ENCODE data around the gene RPS6KA6. TPM values are rescaled to one million over a fixed set of nuclear protein-coding genes. Genes with fewer than 3 reads are reported as not detected.

Gene RPS6KA6
- total RNA-seq, 2 donors from 2014 or later = 17.9 to 18.3 TPM

DNA sequence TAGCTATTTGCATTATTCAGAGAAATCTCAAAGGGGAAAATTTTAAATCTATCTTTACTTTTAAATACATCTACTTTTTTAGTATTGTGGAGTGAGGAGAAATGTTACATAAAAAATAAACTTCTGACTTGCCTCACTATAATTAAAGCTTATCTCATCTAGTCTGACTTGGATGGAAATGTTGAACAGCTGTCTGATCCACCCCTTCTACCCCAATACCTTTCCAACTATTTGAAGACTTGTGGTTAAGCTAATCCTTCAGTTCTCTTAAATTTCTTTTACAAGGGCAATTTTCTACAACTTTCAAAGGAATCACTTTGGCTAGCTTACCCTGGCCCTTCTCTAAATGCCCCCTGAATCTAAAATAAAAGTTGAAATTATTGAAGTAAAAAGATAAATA is 17.3 kb upstream of the RPS6KA6 start:
- TF ChIP-seq CTCF (conservative IDR thresholded peaks at IDR 0.05) = no peak
- H3K9me3 ChIP-seq (ENCODE audit: control insufficient read depth, low read length) = peaks cover 2% of the 10 kb centered on the region
- H3K4me3 ChIP-seq (ENCODE audit: low read length) = no peak overlapping the region
- H3K4me1 ChIP-seq (ENCODE audit: control insufficient read depth, insufficient read depth, low read length) = peaks cover 5% of the 10 kb centered on the region
- H3K27ac ChIP-seq (ENCODE audit: low read depth, low read length) = no peak overlapping the region
- H3K36me3 ChIP-seq (ENCODE audit: control insufficient read depth, insufficient read depth, low read length) = no peaks in the 10 kb centered on the region
- Mint-ChIP-seq H3K9me3 (peaks cover 19% of the 10 kb centered on the region), H3K4me3 (no peak overlapping the region), H3K27ac (no peak overlapping the region), H3K36me3 (ENCODE audit: low read depth) (no peaks in the 10 kb centered on the region), H3K4me1 (peaks cover 7% of the 10 kb centered on the region), H3K27me3 (ENCODE audit: insufficient read depth) (no peaks in the 10 kb centered on the region)
- no peaks in the 10 kb centered on the region for H3K27me3 ChIP-seq (ENCODE audit: control insufficient read depth, insufficient read depth, low read length, poor library complexity, severe bottlenecking)
- no peak for DNase-seq
- H3K9ac ChIP-seq (ENCODE audit: extremely low read depth, low read length, poor library complexity, severe bottlenecking) = no peak overlapping the region

- TF ChIP-seq CTCF (conservative IDR thresholded peaks at IDR 0.05) = no peak
These were observed 11.7 kb upstream of the RPS6KA6 start for GRCh38 chrX:84199688-84200087.

DNA sequence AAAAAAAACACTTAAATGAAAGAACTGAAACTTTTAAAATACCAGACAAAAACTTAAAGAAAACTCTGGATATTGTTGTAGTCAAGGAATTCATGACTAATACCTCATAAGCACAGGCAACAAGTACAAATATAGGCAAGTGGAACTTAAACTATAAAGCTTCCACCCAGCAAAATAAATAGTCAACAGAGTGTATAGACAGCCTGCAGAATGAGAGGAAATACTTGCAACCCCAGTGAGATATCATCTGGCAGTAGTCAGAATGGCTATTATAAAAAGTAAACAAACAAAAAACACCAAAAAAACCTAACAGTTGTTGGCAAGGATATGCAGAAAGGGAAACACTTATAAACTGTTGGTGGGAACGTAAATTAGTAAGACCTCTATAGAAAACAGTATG is 9.6 kb upstream of the RPS6KA6 start:
- no peak for TF ChIP-seq CTCF (conservative IDR thresholded peaks at IDR 0.05)
- no peaks in the 10 kb centered on the region for H3K27me3 Mint-ChIP-seq (ENCODE audit: insufficient read depth)
- no CpG with 5 or more reads among the region's 1 CpG for WGBS, 2 experiments (ENCODE audit: insufficient coverage in 1 of 2, insufficient read length in 1 of 2)
- Histone ChIP-seq H3K9me3 (ENCODE audit: control insufficient read depth, low read length) (peaks cover 11% of the 10 kb centered on the region), H3K36me3 (ENCODE audit: control insufficient read depth, insufficient read depth, low read length) (no peaks in the 10 kb centered on the region), H3K4me3 (ENCODE audit: low read length) (no peak overlapping the region), H3K27ac (ENCODE audit: low read depth, low read length) (no peak overlapping the region), H3K4me1 (ENCODE audit: control insufficient read depth, insufficient read depth, low read length) (no peaks in the 10 kb centered on the region), H3K9ac (ENCODE audit: extremely low read depth, low read length, poor library complexity, severe bottlenecking) (no peak overlapping the region), H3K27me3 (ENCODE audit: control insufficient read depth, insufficient read depth, low read length, poor library complexity, severe bottlenecking) (no peaks in the 10 kb centered on the region)
- no peak for DNase-seq
- no peak overlapping the region for H3K4me3 Mint-ChIP-seq
- no peak overlapping the region for H3K27ac Mint-ChIP-seq
- H3K36me3 Mint-ChIP-seq (ENCODE audit: low read depth) = no peaks in the 10 kb centered on the region
- H3K4me1 Mint-ChIP-seq = no peaks in the 10 kb centered on the region
- peaks cover 48% of the 10 kb centered on the region for H3K9me3 Mint-ChIP-seq

More at GRCh38 chrX:84199688-84200087, 11.7 kb upstream of the RPS6KA6 start:
- no peak overlapping the region for H3K4me3 Mint-ChIP-seq
- no peaks in the 10 kb centered on the region for H3K36me3 Mint-ChIP-seq (ENCODE audit: low read depth)
- no peaks in the 10 kb centered on the region for H3K4me1 ChIP-seq (ENCODE audit: control insufficient read depth, insufficient read depth, low read length)
- no peaks in the 10 kb centered on the region for H3K36me3 ChIP-seq (ENCODE audit: control insufficient read depth, insufficient read depth, low read length)
- H3K27ac Mint-ChIP-seq = no peak overlapping the region
- H3K4me3 ChIP-seq (ENCODE audit: low read length) = no peak overlapping the region
- peaks cover 11% of the 10 kb centered on the region for H3K9me3 ChIP-seq (ENCODE audit: control insufficient read depth, low read length)
- no peak overlapping the region for H3K9ac ChIP-seq (ENCODE audit: extremely low read depth, low read length, poor library complexity, severe bottlenecking)
- H3K9me3 Mint-ChIP-seq = peaks cover 45% of the 10 kb centered on the region
- no peak for DNase-seq
- 100% methylated on average over 1 of the region's 1 CpG; no CpG with 5 or more reads in 1 of the 2 experiments for WGBS, 2 experiments (ENCODE audit: insufficient coverage in 1 of 2, insufficient read length in 1 of 2)
- no peaks in the 10 kb centered on the region for H3K27me3 ChIP-seq (ENCODE audit: control insufficient read depth, insufficient read depth, low read length, poor library complexity, severe bottlenecking)
- H3K4me1 Mint-ChIP-seq = no peaks in the 10 kb centered on the region
- H3K27me3 Mint-ChIP-seq (ENCODE audit: insufficient read depth) = no peaks in the 10 kb centered on the region
- H3K27ac ChIP-seq (ENCODE audit: low read depth, low read length) = no peak overlapping the region

Measured in endodermal cell (in vitro differentiated cells).